ENCODE data around the gene ADGRE2.

- TF ChIP-seq TAF1 (conservative IDR thresholded peaks at IDR 0.05) (no peak), CTCF (IDR thresholded peaks at IDR 0.05; ENCODE audit: low read depth, low read length, missing input control) (no peak), REST (IDR thresholded peaks at IDR 0.05) (no peak), MAX (IDR thresholded peaks at IDR 0.05) (no peak), ZBTB33 (IDR thresholded peaks at IDR 0.05) (no peak), YY1 (IDR thresholded peaks at IDR 0.05) (no peak), RAD21 (IDR thresholded peaks at IDR 0.05) (no peak)
Measured at GRCh38 chr19:14809272-14810057, 31.1 kb upstream of the ADGRE2 start.
